ENCODE data around the gene LAMA5. TPM values are rescaled to one million over a fixed set of nuclear protein-coding genes. Genes with fewer than 3 reads are reported as not detected.

LAMA5 gene
- total and polyA plus RNA-seq, 9 donors = 30.9 to 107 (median 71.8) TPM

DNA sequence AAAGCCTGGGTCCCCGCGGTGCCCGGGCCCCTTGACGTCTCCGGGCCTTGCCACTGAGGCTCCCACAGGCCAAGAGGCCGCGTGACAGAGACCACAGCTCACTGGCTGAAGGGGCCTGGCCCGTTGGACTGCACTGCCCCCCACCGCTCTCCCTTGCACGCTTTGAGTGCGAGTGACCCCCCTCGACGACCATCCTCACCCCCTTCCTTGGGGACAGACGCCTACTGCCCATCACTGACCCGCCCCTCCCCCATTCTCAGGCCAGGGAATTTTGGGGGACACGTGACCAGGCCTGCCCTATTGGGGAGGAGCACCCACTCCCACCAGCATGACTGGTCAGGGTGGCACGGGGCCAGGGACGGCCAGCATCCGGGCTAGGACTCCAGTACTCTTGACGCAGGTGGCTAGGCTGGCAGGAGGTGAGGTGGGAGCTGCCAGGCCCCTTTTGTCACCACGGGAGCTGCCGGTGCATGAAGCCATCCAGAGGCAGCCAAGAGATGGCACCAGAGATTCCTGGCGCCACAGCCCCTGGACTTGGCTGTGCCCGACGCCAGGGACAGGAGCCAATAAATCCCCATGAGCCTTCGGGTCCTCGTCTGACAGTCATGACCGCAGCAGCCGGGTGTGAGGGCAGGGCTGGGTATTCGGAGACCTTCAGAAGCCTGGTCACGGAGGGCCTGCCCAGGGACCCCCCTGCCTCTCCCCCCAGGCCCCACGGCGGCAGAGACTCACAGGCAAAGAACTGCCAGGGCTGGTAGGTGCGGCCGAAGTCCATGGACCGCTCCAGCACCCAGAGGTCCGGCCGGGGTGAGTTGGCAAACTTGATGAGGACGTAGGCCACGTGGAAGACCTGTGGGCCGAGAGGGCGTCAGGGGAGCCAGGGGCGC is 14.5 kb downstream of the LAMA5 start:
- WGBS (ENCODE audit: insufficient coverage) = 72% methylated on average over 37 of the region's 43 CpGs
- Histone ChIP-seq H3K27ac (ENCODE audit: low read length) (peak overlapping the region; percentile 29), H3K27me3 (ENCODE audit: control insufficient read depth, insufficient read depth, low read length) (no peaks in the 10 kb centered on the region), H3K36me3 (ENCODE audit: control insufficient read depth, insufficient read depth, low read length) (peaks cover 23% of the 10 kb centered on the region), H3K4me3 (ENCODE audit: low read length) (no peak overlapping the region), H3K4me1 (ENCODE audit: control insufficient read depth, insufficient read depth, low read length) (peaks cover 56% of the 10 kb centered on the region), H3K9me3 (replicated peaks; ENCODE audit: control insufficient read depth, low read depth, low read length) (peaks cover 3% of the 10 kb centered on the region)
- peak; percentile 78 for DNase-seq

DNA sequence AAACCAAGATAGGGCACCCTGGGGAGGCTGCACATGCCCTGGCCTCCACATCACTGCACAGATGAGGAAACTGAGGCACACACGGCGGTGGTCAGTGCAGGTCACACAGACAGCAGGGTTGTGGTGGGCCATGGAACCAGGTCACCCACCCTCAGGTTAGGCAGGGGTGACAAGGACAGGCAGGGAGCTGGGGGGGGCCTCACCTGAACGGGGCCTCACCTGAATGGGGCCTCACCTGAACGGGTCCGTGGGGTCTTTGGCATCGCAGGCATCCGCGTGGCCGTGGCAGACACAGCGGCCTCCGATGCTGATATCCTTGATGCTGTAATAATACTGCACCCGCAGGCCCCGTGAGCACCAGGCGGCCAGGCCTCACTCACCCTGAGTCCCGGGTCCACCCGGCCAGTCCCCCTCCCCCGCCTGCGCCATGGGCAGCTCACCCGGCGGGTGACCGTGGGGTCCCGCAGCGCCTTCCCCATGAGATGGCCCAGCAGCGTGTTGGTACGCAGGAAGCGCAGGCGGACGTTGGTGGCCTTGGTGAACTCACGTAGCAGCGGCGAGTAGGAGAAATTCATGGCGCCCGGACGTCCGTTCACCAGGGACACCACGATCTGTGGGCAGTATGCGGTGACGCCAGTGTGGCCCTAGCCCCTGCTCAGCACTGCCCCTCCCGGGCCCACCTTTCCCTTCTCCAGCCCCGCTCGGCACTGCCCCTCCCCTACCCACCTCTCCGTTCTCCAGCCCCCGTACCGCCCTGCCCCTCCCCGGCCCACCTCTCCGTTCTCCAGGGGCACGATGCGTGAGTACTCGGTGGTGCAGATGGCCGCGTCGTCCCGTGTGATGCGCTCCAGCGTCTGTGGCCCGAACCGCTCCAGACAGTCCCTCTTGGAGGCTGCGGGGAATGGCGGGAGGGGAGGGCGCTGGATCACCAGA is 15.4 kb downstream of the LAMA5 start:
- no peak overlapping the region for H3K27ac ChIP-seq (ENCODE audit: low read length)
- 82% methylated on average over 60 of the region's 60 CpGs for WGBS (ENCODE audit: insufficient coverage)
- no peak for DNase-seq
- no peak overlapping the region for H3K4me3 ChIP-seq (ENCODE audit: low read length)
- H3K9me3 ChIP-seq (replicated peaks; ENCODE audit: control insufficient read depth, low read depth, low read length) = peaks cover 3% of the 10 kb centered on the region
- H3K4me1 ChIP-seq (ENCODE audit: control insufficient read depth, insufficient read depth, low read length) = peaks cover 46% of the 10 kb centered on the region
- peaks cover 25% of the 10 kb centered on the region for H3K36me3 ChIP-seq (ENCODE audit: control insufficient read depth, insufficient read depth, low read length)
- H3K27me3 ChIP-seq (ENCODE audit: control insufficient read depth, insufficient read depth, low read length) = no peaks in the 10 kb centered on the region

- H3K4me1 ChIP-seq (ENCODE audit: control insufficient read depth, insufficient read depth, low read length) = peaks cover 37% of the 10 kb centered on the region
- H3K4me3 ChIP-seq (ENCODE audit: low read length) = no peak overlapping the region
- H3K36me3 ChIP-seq (ENCODE audit: control insufficient read depth, insufficient read depth, low read length) = peaks cover 35% of the 10 kb centered on the region
- no peaks in the 10 kb centered on the region for H3K27me3 ChIP-seq (ENCODE audit: control insufficient read depth, insufficient read depth, low read length)
- no peak overlapping the region for H3K27ac ChIP-seq (ENCODE audit: low read length)
- WGBS (ENCODE audit: insufficient coverage) = 71% methylated on average over 18 of the region's 23 CpGs
- peaks cover 3% of the 10 kb centered on the region for H3K9me3 ChIP-seq (replicated peaks; ENCODE audit: control insufficient read depth, low read depth, low read length)
- no peak for DNase-seq
Observed at GRCh38 chr20:62350629-62351422, 16.3 kb downstream of the LAMA5 start.

GRCh38 chr20:62350098-62350628 is 16.9 kb downstream of the LAMA5 start:
- no peak for DNase-seq
- no peak overlapping the region for H3K4me3 ChIP-seq (ENCODE audit: low read length)
- 50% methylated on average over 15 of the region's 16 CpGs for WGBS (ENCODE audit: insufficient coverage)
- peaks cover 3% of the 10 kb centered on the region for H3K9me3 ChIP-seq (replicated peaks; ENCODE audit: control insufficient read depth, low read depth, low read length)
- peaks cover 37% of the 10 kb centered on the region for H3K36me3 ChIP-seq (ENCODE audit: control insufficient read depth, insufficient read depth, low read length)
- no peak overlapping the region for H3K27ac ChIP-seq (ENCODE audit: low read length)
- peaks cover 31% of the 10 kb centered on the region for H3K4me1 ChIP-seq (ENCODE audit: control insufficient read depth, insufficient read depth, low read length)
- H3K27me3 ChIP-seq (ENCODE audit: control insufficient read depth, insufficient read depth, low read length) = no peaks in the 10 kb centered on the region

DNA sequence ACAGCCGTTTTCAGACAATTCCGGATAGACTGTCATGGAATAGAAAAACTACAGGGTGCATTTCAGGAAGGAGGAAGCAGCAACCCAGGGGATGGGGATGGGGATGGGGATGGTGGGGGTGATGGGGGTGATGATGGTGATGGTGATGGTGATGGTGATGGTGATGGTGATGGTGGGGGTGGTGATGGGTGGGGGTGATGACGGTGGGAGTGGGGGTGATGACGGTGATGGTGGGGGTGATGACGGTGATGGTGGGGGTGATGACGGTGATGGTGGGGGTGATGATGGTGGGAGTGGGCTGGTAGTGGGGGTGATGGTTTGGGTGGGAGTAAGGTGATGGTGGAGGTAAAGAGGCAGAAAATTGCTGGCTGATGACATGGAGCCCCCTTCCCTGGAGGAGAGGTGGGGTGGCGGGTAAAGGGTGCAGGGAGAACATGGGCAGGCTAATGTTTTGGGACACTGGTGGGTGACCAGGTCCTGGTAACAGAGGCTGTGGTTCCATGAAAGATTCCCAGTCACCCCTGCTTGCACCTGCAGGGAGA is 17.5 kb downstream of the LAMA5 start:
- 100% methylated on average over 2 of the region's 7 CpGs for WGBS (ENCODE audit: insufficient coverage)
- Histone ChIP-seq H3K27ac (ENCODE audit: low read length) (no peak overlapping the region), H3K36me3 (ENCODE audit: control insufficient read depth, insufficient read depth, low read length) (peaks cover 37% of the 10 kb centered on the region), H3K9me3 (replicated peaks; ENCODE audit: control insufficient read depth, low read depth, low read length) (peaks cover 3% of the 10 kb centered on the region), H3K4me3 (ENCODE audit: low read length) (no peak overlapping the region), H3K4me1 (ENCODE audit: control insufficient read depth, insufficient read depth, low read length) (peaks cover 25% of the 10 kb centered on the region), H3K27me3 (ENCODE audit: control insufficient read depth, insufficient read depth, low read length) (no peaks in the 10 kb centered on the region)
- DNase-seq = no peak

DNA sequence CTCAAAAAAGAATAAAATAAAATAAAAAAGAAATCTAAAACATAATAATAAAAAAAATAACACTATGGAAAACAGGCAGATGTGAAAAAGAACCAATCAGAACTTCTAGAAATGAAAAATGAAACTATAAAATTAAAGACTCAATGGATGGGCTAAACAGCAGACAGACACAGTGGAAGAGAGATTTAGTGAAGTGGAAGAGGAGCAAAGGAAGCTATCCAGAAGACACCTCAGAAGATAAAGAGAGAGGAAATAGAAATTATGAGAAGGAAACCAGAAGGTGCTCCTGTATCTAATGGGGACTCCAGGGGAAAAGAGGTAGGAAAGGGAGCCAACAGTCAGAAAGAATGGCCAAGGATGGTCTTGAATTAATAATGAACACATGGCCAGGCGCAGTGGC is 18.5 kb downstream of the LAMA5 start:
- H3K4me1 ChIP-seq (ENCODE audit: control insufficient read depth, insufficient read depth, low read length) = peaks cover 20% of the 10 kb centered on the region
- peaks cover 41% of the 10 kb centered on the region for H3K36me3 ChIP-seq (ENCODE audit: control insufficient read depth, insufficient read depth, low read length)
- no peak overlapping the region for H3K4me3 ChIP-seq (ENCODE audit: low read length)
- H3K9me3 ChIP-seq (replicated peaks; ENCODE audit: control insufficient read depth, low read depth, low read length) = peaks cover 3% of the 10 kb centered on the region
- no peak overlapping the region for H3K27ac ChIP-seq (ENCODE audit: low read length)
- no CpG with 5 or more reads among the region's 1 CpG for WGBS (ENCODE audit: insufficient coverage)
- no peak for DNase-seq
- H3K27me3 ChIP-seq (ENCODE audit: control insufficient read depth, insufficient read depth, low read length) = no peaks in the 10 kb centered on the region

DNA sequence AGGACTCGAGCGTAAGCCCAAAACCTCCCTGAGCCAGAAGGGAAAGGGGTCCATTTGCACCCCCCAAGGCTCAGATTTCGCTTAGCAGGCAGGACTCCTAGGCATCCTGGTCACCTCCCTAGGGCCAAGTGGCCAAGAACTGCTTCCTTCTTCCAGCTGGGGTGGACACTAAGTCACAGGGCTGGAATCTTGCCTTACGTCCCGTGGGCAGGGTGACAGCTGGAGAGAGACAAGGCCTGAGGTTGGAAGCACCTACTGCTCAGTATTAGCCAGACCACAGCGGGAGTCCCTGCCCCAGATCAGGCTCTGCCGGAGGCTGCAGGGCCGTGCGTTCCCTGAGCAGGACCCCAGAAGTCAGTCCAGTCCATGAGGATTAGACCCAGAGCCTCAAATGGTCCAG is 19.7 kb downstream of the LAMA5 start:
- Histone ChIP-seq H3K9me3 (replicated peaks; ENCODE audit: control insufficient read depth, low read depth, low read length) (peaks cover 3% of the 10 kb centered on the region), H3K4me3 (ENCODE audit: low read length) (no peak overlapping the region), H3K36me3 (ENCODE audit: control insufficient read depth, insufficient read depth, low read length) (peaks cover 41% of the 10 kb centered on the region), H3K4me1 (ENCODE audit: control insufficient read depth, insufficient read depth, low read length) (peaks cover 8% of the 10 kb centered on the region), H3K27me3 (ENCODE audit: control insufficient read depth, insufficient read depth, low read length) (no peaks in the 10 kb centered on the region), H3K27ac (ENCODE audit: low read length) (no peak overlapping the region)
- WGBS (ENCODE audit: insufficient coverage) = 76% methylated on average over 9 of the region's 9 CpGs
- DNase-seq = no peak

GRCh38 chr20:62347151-62347404 is 20.0 kb downstream of the LAMA5 start:
- 87% methylated on average over 10 of the region's 10 CpGs for WGBS (ENCODE audit: insufficient coverage)
- no peaks in the 10 kb centered on the region for H3K27me3 ChIP-seq (ENCODE audit: control insufficient read depth, insufficient read depth, low read length)
- no peak overlapping the region for H3K4me3 ChIP-seq (ENCODE audit: low read length)
- DNase-seq = no peak
- peaks cover 6% of the 10 kb centered on the region for H3K4me1 ChIP-seq (ENCODE audit: control insufficient read depth, insufficient read depth, low read length)
- peaks cover 3% of the 10 kb centered on the region for H3K9me3 ChIP-seq (replicated peaks; ENCODE audit: control insufficient read depth, low read depth, low read length)
- H3K27ac ChIP-seq (ENCODE audit: low read length) = no peak overlapping the region
- H3K36me3 ChIP-seq (ENCODE audit: control insufficient read depth, insufficient read depth, low read length) = peaks cover 41% of the 10 kb centered on the region

DNA sequence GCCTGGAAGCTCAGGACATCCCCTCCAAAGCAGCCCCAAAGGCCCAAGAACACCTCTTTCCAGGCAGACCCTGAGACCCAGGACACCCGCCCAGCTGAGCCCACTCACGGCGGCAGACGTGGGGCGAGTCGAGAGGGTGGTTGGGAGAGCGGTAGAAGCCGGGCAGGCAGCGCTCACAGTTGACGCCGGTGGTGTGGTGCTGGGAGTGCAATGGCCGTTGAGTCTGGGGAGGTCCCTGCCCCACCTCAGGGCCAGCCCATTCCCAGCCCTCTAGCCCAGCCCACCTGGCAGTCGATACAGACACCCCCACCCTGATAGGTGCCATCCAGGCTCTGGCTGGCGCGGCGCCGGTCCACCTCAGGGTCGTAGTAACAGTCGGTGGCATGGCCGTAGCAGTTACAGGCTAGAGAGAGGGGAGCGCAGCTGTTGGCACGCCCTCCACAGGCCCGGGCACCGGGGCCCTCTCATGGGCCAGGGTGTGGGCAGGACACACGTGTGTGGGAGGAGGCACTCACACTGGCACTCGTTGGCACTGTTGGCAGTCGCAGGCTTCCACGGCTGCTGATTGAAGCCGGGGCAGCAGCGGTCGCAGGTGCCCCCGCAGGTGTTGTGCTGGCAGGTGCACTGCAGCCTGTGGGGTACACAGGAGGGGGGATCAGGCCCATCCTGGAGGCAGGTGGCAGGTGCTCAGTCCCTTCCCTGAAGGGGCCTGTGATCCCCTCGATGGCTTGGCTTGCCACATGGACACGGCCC is 20.5 kb downstream of the LAMA5 start:
- Histone ChIP-seq H3K36me3 (ENCODE audit: control insufficient read depth, insufficient read depth, low read length) (peaks cover 38% of the 10 kb centered on the region), H3K27ac (ENCODE audit: low read length) (no peak overlapping the region), H3K27me3 (ENCODE audit: control insufficient read depth, insufficient read depth, low read length) (no peaks in the 10 kb centered on the region), H3K9me3 (replicated peaks; ENCODE audit: control insufficient read depth, low read depth, low read length) (peaks cover 3% of the 10 kb centered on the region), H3K4me1 (ENCODE audit: control insufficient read depth, insufficient read depth, low read length) (peaks cover 6% of the 10 kb centered on the region), H3K4me3 (ENCODE audit: low read length) (no peak overlapping the region)
- no peak for DNase-seq
- WGBS (ENCODE audit: insufficient coverage) = 92% methylated on average over 33 of the region's 34 CpGs
